HUDEP-2 (cell line): ENCODE data around the gene GNB2.
A peak's percentile ranks its signal among the peaks of the same experiment; 100 is the strongest.
"Not testable (repeated sequence)": the region's sequence is repeated elsewhere in the genome, so short reads cannot be mapped to it uniquely, and the experiment has no call there.

ENCODE experiments used
- DNase-seq, 76 experiments: peaks; one replicate each; lab custom pipeline; 2025; ENCODE audit not compliant: unreplicated experiment in 76 of 76; lab: John Stamatoyannopoulos, UW

The GNB2 gene

DNA sequence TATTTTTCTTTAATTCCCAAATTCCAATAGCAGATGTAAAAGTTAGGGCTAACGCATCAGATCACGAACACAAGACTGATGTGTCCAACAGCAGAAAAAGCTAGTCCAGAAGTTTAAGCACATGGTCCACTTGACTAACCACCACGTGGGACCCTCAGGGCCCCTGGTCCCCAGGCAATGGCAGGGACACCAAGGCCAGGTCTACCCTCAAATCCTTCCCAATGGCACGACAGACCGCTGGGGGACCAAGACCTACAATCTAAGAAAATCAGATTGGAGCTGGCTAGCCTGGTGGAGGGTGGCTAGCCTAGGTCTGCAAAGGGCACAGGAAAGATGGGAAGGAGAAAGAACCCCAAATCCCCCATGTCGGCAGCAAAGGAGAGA, 19.0 kb downstream of the GNB2 start:
- no peak for DNase-seq

DNA sequence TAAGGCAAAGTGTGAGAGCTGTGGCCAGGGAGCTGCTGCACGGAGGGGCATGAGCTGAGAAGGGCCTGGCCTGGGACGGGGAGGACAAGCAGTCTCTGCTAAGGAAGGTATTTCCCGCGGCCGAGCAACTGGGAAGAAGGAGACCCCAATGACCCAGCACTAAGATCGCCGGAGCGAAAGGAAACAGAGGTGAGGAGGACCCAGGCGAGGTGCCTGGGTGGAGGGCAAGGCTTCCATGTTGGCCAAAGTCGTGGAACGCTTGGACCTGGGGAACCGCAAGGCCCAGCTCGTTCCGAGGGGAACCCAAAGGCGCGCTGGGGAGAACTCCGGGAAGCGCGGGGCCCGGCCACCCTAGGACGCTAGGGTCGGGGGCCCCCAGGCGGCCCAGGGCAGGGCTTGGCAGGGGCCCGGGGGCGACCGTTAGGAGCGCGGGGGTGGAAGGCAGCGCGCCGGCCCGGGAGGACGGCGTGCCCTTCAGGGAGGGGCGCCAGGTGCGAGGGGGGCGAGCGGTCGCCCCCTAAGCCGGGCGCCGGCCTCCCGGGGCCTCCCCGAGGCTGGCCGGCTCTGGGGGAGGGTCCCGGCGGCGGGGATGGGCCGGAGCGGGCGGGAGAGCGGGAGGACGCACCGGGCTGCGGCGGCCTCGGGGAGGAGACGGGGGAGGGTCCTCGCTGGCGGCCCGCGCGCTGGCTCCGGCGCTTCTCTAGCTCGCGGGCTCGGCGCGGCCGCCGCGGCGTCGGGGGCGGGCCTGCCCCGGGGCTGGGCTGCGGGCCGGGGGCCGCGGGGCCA, 20.0 kb downstream of the GNB2 start:
- DNase-seq: no peak

DNA sequence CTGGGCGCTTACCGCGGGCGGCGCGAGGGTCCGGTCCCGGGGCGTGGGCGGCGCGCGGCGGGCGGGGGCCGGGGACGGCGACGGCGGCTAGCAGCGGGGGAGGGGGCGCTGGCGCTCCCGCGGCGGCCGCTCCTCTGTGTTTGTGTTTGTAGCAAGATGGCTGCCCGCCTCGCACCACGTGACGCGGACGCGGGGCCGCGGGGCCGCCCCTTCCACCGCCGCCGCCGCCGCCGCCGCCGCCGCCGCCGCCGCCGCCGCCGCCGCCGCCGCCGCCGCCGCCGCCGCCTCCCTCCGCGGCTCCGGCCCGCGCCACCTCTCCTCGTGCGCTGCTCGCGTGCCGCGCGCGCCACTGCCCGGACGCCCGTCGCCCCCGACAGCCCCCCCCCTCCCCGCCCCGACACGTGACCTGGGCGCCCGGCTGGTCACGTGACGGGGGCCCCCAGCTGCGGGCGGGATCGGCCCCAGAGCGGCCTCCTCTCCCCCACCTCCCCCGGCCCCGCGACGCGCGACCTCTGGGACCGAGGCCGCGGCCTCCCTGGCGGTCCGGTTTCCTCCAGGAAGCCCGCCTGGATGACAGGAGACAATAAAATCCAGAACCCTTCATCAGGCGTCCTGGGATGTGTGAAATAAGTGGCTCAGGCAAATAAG, 20.7 kb downstream of the GNB2 start, which contains the start of gene GIGYF1:
Gene GIGYF1, minus strand, starts transcription at position 153 of the 648 bp plus-strand sequence. CDS start 6,012 bp downstream, outside the sequence.
- DNase-seq: peak in 57 of 76 experiments; percentile 5 to 75 (median 57)

DNA sequence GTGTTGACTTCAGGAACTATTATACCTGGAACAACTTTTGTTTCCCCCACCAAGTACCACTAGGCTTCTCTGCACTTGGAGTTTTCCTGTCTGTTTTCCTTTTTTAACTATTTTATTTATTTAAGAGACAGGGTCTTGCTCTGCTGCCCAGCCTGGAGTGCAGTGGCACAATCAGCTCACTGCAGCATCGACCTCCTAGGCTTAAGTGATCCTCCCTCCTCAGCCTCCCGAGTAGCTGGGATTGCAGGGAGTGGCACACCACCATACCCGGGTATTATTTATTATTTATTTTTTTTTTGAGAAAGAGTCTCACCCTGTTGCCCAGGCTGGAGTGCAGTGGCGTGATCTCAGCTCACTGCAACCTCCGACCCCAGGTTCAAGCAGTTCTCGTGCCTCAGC, 22.6 kb downstream of the GNB2 start:
- DNase-seq: no peak

DNA sequence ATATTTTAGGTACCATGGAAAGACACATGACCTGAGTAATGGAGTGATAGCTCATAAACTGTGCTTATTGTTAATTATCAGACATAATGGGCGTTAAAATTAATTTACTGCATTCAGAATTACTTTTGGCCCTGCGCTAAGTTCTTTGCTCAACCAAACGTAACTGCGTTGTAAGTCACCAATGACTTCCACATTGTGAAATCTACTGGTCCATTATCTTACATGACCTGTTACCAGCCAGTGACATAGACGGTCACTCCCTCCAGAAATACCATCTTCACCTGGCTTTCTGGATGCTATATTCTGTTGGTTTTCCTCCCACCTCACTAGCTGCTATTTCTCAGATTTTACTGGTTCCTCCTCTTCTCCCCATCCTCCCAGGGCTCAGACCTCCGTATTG, 25.5 kb downstream of the GNB2 start:
- no peak for DNase-seq

DNA sequence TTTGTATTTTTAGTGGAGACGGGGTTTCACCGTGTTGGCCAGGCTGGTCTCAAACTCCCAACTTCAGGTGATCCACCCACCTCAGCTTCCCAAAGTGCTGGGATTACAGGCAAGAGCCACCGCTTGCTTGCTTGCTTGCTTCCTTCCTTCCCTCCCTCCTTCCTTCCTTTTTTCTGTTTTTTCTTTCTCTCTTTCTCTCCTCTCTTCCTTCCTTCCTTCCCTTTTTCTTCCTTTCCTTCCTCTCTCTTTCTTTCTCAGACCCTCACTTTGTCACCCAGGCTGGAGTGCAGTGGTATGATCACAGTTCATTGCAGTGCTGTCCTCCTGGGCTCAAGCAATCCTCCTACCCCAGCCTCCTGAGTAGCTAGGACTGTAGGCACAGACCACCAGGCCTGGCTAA, 27.5 kb downstream of the GNB2 start:
- not testable (repeated sequence) for DNase-seq

DNA sequence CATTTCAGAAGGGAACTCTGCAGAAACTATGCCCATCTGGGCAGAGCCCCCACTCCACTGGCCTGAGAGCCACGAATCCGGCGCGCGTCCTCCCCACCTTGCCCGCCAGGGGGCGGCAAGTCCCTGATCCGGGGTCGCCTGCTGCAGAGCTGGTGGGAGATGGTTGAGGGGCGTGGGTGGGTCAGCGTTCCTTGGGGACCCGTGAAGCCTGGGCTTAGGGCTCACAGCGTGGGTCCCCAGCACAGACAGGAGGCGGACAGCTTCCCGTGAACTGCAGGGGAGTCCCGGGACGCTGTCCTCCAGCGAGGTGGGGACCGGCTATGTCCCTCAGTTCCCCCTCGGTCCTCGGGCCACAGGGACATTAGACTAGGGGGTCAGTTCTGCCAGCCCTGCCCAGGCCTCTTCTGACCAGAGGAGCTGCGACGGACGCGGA, 31.8 kb downstream of the GNB2 start:
- DNase-seq: peak in 68 of 76 experiments; percentile 6 to 97 (median 66)

DNA sequence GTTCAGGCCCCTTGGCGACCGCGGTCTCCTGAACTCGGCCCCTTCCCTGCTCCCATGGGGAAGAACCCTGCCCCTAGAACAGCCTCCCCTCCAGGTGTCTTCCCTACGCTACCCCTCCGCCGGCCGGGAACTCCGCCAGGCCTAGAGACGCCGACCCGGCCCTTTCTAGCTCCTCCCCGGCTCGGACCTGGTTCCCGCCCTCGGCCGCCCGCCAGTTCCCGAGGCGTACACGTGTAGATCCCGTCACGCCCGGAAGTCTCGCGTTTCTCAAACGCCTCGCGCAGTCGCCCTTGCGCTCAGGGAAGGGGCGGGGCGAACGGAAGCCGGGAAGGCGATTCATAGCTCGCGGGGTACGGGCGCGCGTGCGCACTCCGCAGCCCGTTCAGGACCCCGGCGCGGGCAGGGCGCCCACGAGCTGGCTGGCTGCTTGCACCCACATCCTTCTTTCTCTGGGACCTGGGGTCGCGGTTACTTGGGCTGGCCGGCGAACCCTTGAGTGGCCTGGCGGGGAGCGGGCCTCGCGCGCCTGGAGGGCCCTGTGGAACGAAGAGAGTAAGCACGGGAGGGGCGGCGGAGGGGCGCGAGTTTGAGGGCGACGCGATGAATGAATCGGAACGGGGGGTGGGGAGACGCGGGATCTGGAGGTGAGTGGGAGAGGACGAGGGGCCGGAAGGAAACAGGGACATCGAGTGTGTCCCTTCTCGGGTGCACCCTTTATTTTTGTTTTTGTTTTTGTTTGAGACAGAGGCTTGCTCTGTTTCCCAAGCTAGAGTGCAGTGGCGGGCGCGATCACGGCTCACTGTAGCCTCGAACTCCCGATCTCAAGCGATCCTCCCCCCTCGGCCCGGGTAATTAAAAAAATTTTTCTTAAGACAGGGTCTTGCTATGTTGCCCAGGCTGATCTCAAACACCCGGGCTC, 32.5 kb downstream of the GNB2 start, which contains the start of gene POP7:
Gene POP7, plus strand, starts transcription at position 369 of the 919 bp plus-strand sequence. CDS start 710 bp downstream, outside the sequence.
- peak; percentile 46 to 99 (median 97) for DNase-seq

DNA sequence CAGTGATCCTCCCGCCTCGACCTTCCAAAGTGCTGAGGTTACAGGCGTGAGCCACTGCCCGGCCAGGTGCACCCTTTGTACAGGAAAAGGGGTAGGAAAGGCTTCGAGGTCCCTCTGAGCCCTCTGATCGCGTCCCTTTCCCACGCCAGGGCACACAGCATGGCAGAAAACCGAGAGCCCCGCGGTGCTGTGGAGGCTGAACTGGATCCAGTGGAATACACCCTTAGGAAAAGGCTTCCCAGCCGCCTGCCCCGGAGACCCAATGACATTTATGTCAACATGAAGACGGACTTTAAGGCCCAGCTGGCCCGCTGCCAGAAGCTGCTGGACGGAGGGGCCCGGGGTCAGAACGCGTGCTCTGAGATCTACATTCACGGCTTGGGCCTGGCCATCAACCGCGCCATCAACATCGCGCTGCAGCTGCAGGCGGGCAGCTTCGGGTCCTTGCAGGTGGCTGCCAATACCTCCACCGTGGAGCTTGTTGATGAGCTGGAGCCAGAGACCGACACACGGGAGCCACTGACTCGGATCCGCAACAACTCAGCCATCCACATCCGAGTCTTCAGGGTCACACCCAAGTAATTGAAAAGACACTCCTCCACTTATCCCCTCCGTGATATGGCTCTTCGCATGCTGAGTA, 33.3 kb downstream of the GNB2 start:
- no peak for DNase-seq

DNA sequence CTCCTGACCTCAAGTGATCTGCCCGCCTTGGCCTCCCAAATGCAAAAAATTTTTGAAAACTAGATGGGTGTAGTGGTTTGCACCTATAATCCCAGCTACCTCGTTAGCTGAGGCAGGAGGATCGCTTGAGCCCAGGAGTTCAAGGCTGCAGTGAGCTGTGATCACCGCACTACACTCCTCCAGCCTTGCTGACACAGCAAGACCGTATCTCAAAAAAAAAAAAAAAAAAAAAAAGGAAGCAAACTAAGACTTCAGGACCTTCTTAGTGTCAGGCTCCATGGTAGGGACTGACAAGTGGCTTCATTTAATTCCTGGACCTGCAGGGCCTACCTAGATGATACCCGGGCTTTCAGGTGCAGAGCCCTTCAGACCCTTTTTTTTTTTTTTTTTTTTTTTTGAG, 34.9 kb downstream of the GNB2 start:
- no peak for DNase-seq

DNA sequence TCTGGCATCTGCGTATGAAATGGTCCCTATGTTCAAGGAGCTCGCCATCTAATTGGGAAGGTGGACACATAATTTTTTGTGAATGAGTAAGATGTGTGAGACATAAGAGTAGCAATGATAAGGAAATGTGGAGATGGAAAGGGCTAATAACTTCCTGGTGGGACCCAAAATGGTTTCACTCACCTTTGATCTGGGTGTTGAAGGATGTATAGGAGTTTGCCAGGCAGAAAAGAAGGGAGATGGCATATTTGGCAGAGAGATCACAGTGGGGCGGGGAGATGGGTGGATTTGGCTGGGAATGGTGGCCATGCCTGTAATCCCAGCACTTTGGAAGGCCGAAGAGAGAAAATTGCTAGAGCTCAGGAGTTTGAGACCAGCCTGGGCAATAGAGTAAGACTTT, 36.9 kb downstream of the GNB2 start:
- no peak for DNase-seq

DNA sequence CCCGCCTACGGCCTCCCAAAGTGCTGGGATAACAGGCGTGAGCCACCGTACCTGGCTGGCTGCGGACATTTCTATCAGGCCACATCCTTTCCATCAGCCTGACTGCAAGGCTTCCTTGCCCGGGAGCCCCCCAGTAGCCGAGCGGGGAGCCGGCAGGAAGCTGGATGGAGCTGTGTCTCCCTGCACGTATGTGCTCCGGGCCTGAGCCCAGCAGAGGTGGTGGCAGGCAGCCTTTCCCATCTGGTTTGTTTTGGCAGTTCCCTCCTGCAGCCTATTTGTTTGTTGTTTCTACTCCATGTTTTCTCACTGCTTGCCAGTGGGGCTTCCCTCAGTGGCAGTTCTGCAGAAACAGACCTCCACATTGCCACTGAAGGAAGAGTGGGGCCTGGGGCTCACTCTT, 37.8 kb downstream of the GNB2 start:
- DNase-seq: no peak

DNA sequence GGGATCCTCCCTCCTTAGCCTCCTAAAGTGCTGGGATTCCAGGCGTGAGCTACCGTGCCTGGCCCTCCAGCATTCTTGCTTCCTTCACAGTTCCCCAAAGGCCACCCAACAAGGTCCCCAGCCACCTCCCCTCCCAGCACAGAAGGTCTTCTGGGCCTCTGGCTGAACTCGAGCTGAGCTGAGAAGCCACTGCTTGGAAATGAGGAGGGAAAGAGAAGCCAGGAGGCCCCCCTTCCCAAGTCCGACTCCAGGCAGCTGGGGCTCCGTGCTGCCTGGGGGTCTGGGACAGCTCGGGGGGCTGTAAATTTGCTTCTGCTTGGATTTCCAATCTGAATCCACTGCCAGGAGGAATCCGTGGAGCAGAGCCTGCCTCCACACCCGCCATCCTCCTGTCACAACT, 41.2 kb downstream of the GNB2 start:
- DNase-seq: no peak

DNA sequence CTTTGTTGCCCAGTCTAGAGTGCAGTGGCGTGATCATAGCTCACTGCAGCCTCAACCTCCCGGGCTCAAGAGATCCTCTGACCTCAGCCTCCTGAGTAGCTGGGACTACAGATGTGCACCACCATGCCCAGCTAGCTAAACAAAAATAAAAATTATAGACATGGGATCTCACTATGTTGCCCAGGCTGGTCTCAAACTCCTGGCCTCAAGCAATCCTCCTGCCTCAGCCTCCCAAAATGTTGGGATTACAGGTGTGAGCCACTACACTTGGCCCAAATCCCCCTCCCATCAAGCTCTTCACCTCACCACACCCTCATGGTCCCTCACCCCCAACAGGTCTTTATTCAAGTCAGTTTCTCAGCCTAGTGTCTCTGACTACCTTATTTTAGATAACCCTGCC, 43.5 kb downstream of the GNB2 start:
- not testable (repeated sequence) for DNase-seq

DNA sequence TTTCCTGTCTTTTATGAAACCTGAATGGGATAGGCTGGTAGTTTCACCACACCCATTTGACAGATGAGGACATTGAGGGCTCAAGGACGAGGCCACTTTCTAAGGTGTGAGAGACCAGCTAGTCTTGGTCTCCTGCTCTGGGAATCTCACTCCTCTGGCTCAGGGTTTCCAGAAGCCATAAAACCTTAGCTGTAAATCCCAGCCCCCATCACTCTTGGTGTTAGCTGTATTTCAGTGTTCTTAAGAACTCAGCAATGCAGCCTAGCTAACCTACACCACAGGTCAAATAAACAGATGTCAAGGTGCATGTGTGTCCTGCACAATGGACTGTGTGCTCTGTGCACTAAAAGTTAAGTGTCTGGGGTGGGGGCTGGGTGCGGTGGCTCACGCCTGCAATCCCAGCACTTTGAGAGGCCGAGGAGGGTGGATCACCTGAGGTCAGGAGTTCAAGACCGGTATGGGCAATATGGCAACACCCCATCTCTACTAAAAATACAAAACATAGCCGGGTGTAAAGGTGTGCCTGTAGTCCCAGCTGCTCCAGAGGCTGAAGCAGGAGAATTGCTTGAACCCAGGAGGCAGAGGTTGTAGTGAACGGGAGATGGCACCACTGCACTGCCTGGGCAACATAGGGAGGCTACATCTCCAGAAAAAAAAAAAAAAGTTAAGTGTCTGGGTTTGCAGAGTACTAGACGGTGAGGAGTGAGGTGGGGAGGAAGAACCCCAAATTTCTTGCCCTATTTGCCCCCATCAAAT, 46.2 kb downstream of the GNB2 start:
- DNase-seq: peak in 7 of 76 experiments; percentile 3 to 33 (median 19)

DNA sequence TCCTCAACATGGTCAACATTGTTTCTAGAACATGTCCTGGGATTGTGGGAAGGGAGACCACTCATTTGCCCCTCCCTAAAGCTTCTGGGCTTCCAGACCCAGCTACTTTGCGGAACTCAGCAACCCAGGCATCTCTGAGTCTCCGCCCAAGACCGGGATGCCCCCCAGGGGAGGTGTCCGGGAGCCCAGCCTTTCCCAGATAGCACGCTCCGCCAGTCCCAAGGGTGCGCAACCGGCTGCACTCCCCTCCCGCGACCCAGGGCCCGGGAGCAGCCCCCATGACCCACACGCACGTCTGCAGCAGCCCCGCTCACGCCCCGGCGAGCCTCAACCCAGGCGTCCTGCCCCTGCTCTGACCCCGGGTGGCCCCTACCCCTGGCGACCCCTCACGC, 46.7 kb downstream of the GNB2 start, which contains the start of gene EPO:
Gene EPO, plus strand, starts transcription at position 190 of the 392 bp plus-strand sequence. CDS start 513 bp downstream, outside the sequence.
- no peak for DNase-seq

DNA sequence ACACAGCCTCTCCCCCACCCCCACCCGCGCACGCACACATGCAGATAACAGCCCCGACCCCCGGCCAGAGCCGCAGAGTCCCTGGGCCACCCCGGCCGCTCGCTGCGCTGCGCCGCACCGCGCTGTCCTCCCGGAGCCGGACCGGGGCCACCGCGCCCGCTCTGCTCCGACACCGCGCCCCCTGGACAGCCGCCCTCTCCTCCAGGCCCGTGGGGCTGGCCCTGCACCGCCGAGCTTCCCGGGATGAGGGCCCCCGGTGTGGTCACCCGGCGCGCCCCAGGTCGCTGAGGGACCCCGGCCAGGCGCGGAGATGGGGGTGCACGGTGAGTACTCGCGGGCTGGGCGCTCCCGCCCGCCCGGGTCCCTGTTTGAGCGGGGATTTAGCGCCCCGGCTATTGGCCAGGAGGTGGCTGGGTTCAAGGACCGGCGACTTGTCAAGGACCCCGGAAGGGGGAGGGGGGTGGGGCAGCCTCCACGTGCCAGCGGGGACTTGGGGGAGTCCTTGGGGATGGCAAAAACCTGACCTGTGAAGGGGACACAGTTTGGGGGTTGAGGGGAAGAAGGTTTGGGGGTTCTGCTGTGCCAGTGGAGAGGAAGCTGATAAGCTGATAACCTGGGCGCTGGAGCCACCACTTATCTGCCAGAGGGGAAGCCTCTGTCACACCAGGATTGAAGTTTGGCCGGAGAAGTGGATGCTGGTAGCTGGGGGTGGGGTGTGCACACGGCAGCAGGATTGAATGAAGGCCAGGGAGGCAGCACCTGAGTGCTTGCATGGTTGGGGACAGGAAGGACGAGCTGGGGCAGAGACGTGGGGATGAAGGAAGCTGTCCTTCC, 47.3 kb downstream of the GNB2 start:
- DNase-seq: no peak

DNA sequence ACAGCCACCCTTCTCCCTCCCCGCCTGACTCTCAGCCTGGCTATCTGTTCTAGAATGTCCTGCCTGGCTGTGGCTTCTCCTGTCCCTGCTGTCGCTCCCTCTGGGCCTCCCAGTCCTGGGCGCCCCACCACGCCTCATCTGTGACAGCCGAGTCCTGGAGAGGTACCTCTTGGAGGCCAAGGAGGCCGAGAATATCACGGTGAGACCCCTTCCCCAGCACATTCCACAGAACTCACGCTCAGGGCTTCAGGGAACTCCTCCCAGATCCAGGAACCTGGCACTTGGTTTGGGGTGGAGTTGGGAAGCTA, 47.9 kb downstream of the GNB2 start:
- no peak for DNase-seq
